IPS-18a (cell line): ENCODE results near the gene IFNL4.
"Not testable (repeated sequence)": the region's sequence is repeated elsewhere in the genome, so short reads cannot be mapped to it uniquely, and the experiment has no call there.

Experiments
- H3K27ac ChIP-seq: one replicate; pipeline ENCODE4 v1.5.1; 2013; ENCODE audit warnings: low read length
- H3K27me3 ChIP-seq: one replicate; pipeline ENCODE4 v1.6.1; 2013; ENCODE audit warnings: mild to moderate bottlenecking, low read length; ENCODE audit not compliant: control insufficient read depth, insufficient read depth
- H3K36me3 ChIP-seq: one replicate; pipeline ENCODE4 v1.6.1; 2013; ENCODE audit warnings: low read depth, low read length; ENCODE audit not compliant: control insufficient read depth
- H3K4me1 ChIP-seq: one replicate; pipeline ENCODE4 v1.6.1; 2013; ENCODE audit warnings: low read depth, low read length; ENCODE audit not compliant: control insufficient read depth
- H3K4me3 ChIP-seq: one replicate; pipeline ENCODE4 v1.5.1; 2013; ENCODE audit warnings: low read length
- H3K9ac ChIP-seq: one replicate; pipeline ENCODE4 v1.6.1; 2013; ENCODE audit warnings: mild to moderate bottlenecking, low read length, moderate library complexity
- H3K9me3 ChIP-seq: one replicate; pipeline ENCODE4 v1.6.1; 2013; ENCODE audit warnings: low read depth, low read length; ENCODE audit not compliant: control insufficient read depth

Gene IFNL4

DNA sequence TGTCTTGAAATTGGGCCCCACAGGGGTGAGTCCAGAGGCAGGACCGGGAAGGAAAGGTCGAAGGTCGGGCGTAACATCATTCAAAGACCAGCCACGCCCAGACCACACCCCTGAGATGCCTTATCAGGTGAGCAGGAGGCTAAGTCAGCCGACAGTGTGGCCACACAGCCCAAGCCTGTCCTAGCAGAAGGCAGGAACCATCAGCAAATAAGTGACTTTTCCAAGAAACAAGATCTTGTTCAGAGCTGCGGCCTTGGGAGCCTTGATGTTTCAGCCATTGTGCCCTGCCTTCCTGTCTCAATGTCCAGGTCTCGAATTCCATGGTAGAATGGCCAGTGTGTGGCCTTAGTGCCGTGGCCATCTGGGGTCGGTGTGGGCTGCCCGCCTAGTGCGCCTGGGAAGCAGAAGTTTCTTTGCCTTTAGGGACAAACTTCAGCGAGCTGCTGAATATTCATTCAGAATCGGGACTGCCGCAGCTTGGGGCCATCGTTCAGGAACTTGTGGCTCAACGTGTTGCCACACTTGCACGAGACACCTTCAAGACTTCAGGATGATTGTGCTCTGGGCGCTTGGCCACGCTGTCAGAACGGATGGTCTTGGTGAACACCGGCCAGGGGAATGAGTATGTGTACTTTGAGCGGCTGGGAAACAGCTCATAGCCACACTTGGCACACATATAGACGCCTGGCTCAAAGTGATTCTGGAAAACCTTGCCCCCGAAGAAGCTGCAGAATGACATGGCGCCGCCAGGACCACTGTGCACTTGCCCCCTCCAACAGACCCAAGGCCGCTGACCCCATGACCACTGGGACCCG is 6.1 kb upstream of the IFNL4 start:
- Histone ChIP-seq H3K4me1 (no peaks in the 10 kb centered on the region), H3K36me3 (no peaks in the 10 kb centered on the region), H3K4me3 (no peak overlapping the region), H3K27me3 (peaks cover 20% of the 10 kb centered on the region), H3K9ac (no peak overlapping the region), H3K27ac (no peak overlapping the region), H3K9me3 (no peaks in the 10 kb centered on the region)

DNA sequence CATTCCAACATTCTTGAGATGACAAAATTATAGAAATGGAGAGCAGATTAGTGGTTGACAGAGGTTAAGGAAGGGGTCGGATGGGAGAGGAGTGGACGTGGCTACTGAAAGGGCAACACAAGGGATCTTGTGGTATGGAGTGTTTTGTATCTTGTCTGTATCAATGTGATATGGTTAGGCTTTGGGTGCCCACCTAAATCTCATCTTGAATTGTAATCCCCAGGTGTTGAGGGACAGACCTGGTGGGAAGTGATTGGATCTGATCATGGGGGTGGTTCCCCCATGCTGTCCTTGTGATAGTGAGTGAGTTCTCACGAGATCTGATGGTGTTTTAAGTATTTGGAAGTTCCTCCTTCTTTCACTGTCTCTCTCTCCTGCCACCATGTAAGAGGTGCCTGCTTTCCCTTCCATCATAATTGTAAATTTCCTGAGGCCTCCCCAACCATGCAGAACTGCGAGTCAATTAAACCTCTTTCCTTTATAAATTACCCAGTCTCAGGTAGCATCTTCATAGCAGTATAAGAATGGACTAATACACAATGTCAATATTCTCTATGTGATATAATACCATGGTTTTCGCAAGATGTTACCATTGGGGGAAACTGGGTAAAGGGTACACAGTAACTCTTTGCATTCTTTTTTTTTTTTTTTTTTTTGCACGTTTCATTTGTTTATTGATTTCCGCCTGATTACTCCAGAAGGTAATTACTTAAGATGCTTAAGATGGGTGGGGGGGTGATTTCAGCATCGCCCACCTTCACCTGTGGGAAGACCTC is 4.9 kb upstream of the IFNL4 start:
- peaks cover 32% of the 10 kb centered on the region for H3K27me3 ChIP-seq
- no peak overlapping the region for H3K9ac ChIP-seq
- H3K36me3 ChIP-seq = no peaks in the 10 kb centered on the region
- no peaks in the 10 kb centered on the region for H3K9me3 ChIP-seq
- no peak overlapping the region for H3K27ac ChIP-seq
- no peaks in the 10 kb centered on the region for H3K4me1 ChIP-seq
- H3K4me3 ChIP-seq = no peak overlapping the region

DNA sequence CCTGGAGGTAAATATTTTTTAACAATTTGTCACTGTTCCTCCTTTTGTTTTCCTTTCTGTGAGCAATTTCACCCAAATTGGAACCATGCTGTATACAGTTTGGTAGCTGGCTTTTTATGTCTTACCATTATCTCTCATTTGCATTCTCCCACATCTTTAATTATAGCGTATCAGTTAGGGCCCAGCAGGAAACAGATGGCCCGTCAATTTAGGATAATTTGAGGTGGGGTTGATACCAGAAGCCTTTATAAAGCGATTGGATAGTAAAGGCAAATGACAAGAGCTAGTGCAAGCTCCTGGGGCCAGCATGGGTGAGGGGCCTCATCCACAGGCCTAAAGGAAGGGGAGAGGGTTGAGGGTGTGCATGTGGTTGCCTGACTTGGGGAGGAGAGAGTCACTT is 3.8 kb upstream of the IFNL4 start:
- Histone ChIP-seq H3K4me1 (no peaks in the 10 kb centered on the region), H3K27ac (no peak overlapping the region), H3K4me3 (no peak overlapping the region), H3K9ac (no peak overlapping the region), H3K9me3 (no peaks in the 10 kb centered on the region), H3K36me3 (no peaks in the 10 kb centered on the region), H3K27me3 (peaks cover 43% of the 10 kb centered on the region)

DNA sequence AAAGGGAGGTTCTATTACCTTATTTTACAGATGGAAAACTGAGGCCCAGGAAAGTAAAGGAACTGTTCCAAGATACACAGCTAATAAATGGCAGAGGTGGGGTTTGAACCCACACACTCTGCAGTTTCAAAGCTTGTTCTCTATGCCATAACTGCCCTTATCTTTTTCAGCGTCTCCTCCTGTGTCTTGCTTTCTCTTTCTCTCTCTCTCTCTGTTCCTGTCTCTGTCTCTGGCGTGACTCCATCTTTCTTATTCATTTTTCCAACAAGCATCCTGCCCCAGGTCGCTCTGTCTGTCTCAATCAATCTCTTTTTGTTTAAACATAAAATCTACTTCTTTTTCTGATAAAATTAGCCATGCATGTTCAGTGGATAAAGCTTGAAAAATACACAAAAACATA is 3.2 kb upstream of the IFNL4 start:
- Histone ChIP-seq H3K4me1 (no peaks in the 10 kb centered on the region), H3K36me3 (no peaks in the 10 kb centered on the region), H3K9me3 (no peaks in the 10 kb centered on the region), H3K27ac (no peak overlapping the region), H3K4me3 (no peak overlapping the region), H3K9ac (no peak overlapping the region), H3K27me3 (peaks cover 49% of the 10 kb centered on the region)

DNA sequence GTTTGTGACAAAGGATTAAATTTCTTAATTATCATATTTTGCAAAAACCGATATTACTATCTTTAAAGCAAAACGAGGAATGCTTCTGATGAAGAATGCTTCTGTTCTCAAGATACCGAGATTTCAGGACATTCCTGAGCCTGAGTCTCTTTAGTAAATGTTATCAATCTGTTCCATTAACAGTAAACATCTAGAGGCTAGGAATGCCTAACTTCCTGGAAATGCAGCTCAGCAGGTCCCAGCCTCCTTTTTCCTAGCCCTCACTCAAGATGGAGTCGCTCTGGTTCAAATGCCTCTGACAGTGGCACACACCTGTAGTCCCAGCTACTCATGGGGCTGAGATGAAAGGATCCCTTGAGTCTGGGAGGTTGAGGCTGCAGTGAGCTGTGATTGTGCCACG is 2.4 kb upstream of the IFNL4 start:
- no peak overlapping the region for H3K4me3 ChIP-seq
- no peaks in the 10 kb centered on the region for H3K4me1 ChIP-seq
- no peaks in the 10 kb centered on the region for H3K9me3 ChIP-seq
- H3K27ac ChIP-seq = no peak overlapping the region
- H3K36me3 ChIP-seq = no peaks in the 10 kb centered on the region
- peaks cover 54% of the 10 kb centered on the region for H3K27me3 ChIP-seq
- no peak overlapping the region for H3K9ac ChIP-seq

DNA sequence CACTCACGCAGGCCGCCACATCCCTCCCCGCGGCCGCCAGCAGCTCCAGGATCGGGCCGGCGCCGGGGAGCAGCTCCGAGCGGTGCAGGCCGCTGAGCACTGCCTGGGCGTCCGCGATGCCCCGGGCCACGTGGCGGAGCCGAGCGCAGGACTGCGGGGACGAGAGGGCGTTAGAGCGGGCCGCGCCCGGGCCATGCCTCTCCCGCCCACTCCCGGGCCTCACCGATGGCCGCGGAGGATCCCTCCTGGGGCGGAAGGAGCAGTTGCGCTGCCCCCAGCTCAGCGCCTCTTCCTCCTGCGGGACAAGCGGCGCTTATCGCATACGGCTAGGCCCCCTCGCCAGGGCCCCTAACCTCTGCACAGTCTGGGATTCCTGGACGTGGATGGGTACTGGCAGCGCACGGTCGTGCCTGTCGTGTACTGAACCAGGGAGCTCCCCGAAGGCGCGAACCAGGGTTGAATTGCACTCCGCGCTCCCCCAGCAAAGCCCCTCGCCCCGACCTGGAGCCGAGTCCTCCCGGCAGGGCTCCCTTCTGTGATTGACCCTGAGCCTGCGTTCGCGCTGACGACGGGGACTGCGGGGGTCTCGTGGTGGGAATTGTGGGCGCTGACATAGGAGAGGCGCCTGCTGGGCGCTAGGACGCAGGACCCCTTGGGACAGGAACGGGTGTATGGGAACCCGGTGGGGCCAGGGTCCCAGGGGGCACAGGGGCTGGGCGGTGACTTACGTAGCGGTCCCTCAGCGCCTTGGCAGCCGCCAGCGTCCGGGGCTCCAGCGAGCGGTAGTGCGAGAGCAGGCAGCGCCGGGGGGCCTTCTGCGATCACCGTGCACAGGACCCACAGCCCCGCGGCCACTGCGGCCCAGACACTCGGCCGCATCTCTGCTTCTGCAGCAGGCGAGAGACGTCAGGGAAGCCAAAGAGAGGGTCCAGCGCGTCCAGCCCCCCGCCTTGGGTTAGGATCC is 673 bp downstream of the IFNL4 start:
- H3K36me3 ChIP-seq = no peaks in the 10 kb centered on the region
- no peak overlapping the region for H3K27ac ChIP-seq
- H3K9ac ChIP-seq = no peak overlapping the region
- peak overlapping the region; percentile 30 for H3K4me3 ChIP-seq
- H3K4me1 ChIP-seq = no peaks in the 10 kb centered on the region
- H3K9me3 ChIP-seq = no peaks in the 10 kb centered on the region
- H3K27me3 ChIP-seq = peaks cover 60% of the 10 kb centered on the region

DNA sequence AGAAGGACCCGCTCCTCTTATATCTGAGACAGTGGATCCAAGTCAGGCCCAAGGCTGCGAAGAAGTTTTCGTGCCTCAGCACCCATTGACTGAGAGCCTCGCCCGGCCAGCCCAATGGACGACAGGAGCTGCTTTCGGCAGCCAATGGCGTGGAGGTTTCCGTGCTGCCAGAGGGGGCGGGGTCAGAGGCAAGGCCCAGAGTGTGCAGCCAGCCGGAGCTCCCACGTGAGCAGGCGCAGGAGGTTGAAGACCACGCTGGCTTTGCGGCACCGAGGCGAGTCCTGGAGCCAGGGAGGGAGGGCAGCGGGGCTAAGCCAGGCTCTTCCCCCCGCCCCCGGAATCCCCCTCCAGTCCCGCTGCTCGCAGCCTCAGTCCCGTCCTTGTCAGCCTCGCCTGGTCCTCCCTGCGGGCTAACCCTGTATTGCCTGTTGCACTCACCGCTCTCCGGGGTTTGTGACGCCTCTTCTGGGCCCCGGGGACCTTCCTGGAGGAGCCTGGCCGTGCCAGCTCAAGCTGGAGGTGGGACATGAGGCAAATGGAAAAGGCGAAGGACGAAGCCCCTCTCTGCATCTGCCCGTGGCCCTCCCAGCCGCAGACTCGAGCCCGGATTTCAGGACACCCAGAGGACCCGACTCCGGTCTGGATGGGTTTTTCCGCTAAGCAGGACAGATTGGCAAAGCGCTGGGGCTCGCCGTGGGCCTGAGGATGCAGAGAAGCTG is 1.5 kb downstream of the IFNL4 start:
- no peaks in the 10 kb centered on the region for H3K36me3 ChIP-seq
- H3K27me3 ChIP-seq = peaks cover 59% of the 10 kb centered on the region
- peak overlapping the region; percentile 19 for H3K4me3 ChIP-seq
- H3K4me1 ChIP-seq = no peaks in the 10 kb centered on the region
- no peak overlapping the region for H3K27ac ChIP-seq
- no peaks in the 10 kb centered on the region for H3K9me3 ChIP-seq
- no peak overlapping the region for H3K9ac ChIP-seq

DNA sequence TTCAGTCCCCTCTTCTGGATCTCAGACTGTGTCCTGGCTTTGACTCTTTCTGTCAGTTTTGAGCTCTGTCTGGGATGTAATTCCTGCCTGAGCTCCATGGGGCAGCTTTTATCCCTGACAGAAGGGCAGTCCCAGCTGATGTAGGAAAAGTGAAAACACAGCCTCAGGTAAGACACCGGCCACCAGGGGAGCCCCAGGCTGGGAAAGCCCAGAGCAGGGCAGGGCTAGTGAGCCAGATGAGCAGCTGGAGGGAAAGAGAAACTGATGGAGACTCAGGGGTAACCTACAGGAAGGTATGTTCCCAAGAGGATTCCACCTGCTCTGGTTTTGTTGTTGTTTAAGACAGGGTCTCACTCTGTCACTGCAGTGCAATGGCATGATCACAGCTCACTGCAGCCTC is 3.5 kb downstream of the IFNL4 start:
- H3K4me3 ChIP-seq, H3K27ac ChIP-seq, H3K4me1 ChIP-seq, H3K36me3 ChIP-seq, H3K9ac ChIP-seq, H3K9me3 ChIP-seq: not testable (repeated sequence)
- H3K27me3 ChIP-seq = peaks cover 44% of the 10 kb centered on the region

DNA sequence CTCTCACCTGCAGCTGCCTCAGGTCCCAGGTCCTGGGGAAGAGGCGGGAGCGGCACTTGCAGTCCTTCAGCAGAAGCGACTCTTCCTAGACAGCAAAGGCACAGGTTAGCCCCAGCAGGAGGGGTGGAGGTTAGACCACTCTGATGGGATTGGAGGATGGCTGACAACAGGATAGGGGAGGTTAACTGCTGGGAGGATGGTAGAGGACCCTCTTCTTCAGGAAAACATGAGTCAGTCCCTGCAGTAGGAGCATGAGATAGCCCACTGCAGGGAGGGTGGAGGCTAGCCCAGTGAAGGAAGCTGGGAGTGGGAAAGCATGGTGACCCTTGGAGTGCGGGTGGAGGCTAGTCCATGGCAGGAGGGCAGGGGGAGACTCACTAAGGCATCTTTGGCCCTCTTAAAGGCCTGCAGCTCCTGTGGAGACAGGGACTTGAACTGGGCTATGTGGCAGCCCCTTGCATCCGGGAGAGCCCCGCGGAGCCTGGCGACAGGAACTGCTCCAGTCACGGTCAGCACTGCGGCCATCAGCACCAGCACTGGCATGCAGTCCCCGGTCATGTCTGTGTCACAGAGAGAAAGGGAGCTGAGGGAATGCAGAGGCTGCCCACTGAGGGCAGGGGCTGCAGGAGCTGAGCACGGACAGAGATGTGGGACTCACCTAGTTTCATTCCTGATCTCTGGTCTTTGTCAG is 4.1 kb downstream of the IFNL4 start, which contains the start of gene IFNL3:
TSS of gene IFNL3 (minus strand) at position 597 of the 691 bp plus-strand sequence. CDS start at position 558, 39 bp downstream.
- H3K27ac ChIP-seq, H3K4me3 ChIP-seq, H3K36me3 ChIP-seq, H3K4me1 ChIP-seq, H3K9ac ChIP-seq, H3K9me3 ChIP-seq: not testable (repeated sequence)
- peaks cover 38% of the 10 kb centered on the region for H3K27me3 ChIP-seq

DNA sequence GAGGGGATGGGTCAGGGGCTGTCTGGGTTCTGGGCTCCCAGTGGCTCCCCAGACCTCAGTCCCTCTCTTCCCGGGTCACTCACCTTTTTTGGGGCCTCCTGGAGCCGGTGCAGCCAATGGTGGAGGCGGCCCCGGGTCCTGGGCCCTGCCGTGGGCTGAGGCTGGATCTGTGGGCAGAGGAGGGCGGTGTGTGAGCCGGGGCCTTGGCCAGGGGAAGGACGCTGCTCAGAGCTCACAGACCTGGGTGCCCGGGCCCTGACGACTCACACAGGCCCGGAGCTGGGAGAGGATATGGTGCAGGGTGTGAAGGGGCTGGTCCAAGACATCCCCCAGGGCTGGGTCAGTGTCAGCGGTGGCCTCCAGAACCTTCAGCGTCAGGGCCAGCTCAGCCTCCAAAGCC is 4.9 kb downstream of the IFNL4 start:
- H3K4me3 ChIP-seq, H3K9ac ChIP-seq, H3K27ac ChIP-seq, H3K36me3 ChIP-seq, H3K9me3 ChIP-seq, H3K4me1 ChIP-seq: not testable (repeated sequence)
- H3K27me3 ChIP-seq = peaks cover 30% of the 10 kb centered on the region
